Liver (tissue), 9 donors: ENCODE measurements around the gene BNC2. TPM values are rescaled to one million over a fixed set of nuclear protein-coding genes. Genes with fewer than 3 reads are reported as not detected.

Experiments
- DNase-seq: peaks from one replicate; pipeline ENCODE4 v3.0.0-alpha.2; 2017; ENCODE audit warnings: low spot score
- H3K27ac ChIP-seq, 2 donors: one replicate each; pipeline ENCODE4 v1.7.0; 2013; ENCODE audit warnings: inconsistent platforms in 2 of 2, low read length in 2 of 2, control low read depth in 1 of 2, low read depth in 1 of 2, mild to moderate bottlenecking in 1 of 2
- H3K27me3 ChIP-seq, 4 donors: one replicate each; pipeline versions ENCODE4 v1.6.1 to v1.7.0; 2013; ENCODE audit warnings: low read length in 3 of 4, inconsistent platforms in 1 of 4, mild to moderate bottlenecking in 1 of 4, moderate library complexity in 1 of 4; ENCODE audit not compliant: control insufficient read depth in 4 of 4, insufficient read depth in 4 of 4
- H3K36me3 ChIP-seq, 4 donors: one replicate each; pipeline versions ENCODE4 v1.6.1 to v1.7.0; 2013; ENCODE audit warnings: low read length in 3 of 4, mild to moderate bottlenecking in 3 of 4, low read depth in 1 of 4, moderate library complexity in 1 of 4; ENCODE audit not compliant: control insufficient read depth in 4 of 4, insufficient read depth in 3 of 4
- H3K4me1 ChIP-seq, 4 donors: one replicate each; pipeline versions ENCODE4 v1.6.1 to v1.7.0; 2013; ENCODE audit warnings: low read length in 3 of 4, mild to moderate bottlenecking in 3 of 4, moderate library complexity in 1 of 4; ENCODE audit not compliant: control insufficient read depth in 4 of 4, insufficient read depth in 4 of 4
- H3K4me3 ChIP-seq, 3 donors: one replicate each; pipeline versions ENCODE4 v1.6.1 to v1.7.0; 2013; ENCODE audit warnings: low read length in 3 of 3, control low read depth in 1 of 3, low read depth in 1 of 3, mild to moderate bottlenecking in 1 of 3
- H3K9ac ChIP-seq, 2 donors: one replicate each; pipeline ENCODE4 v1.7.0; 2013; ENCODE audit warnings: low read length in 2 of 2, mild to moderate bottlenecking in 2 of 2, moderate library complexity in 2 of 2, control low read depth in 1 of 2, low read depth in 1 of 2
- H3K9me3 ChIP-seq, 4 donors: one replicate each; pipeline versions ENCODE4 v1.6.1 to v1.7.0; 2013; ENCODE audit warnings: low read length in 3 of 4; ENCODE audit not compliant: control insufficient read depth in 4 of 4
- ATF3 ChIP-seq: IDR thresholded peaks from 2 replicates; pipeline ENCODE4 v1.6.1; 2016; ENCODE audit warnings: antibody characterized with exemption
- CTCF ChIP-seq: fragments of 150-350 bp; IDR thresholded peaks from 2 replicates; pipeline ENCODE4 v1.5.1; 2017; ENCODE audit warnings: improper control_type of control experiment, low read depth, low read length; ENCODE audit not compliant: missing input control
- EGR1 ChIP-seq, 2 donors: IDR thresholded peaks; 2 replicates each; pipeline ENCODE4 v1.6.1; 2016 to 2018; ENCODE audit warnings: antibody characterized with exemption in 2 of 2, low read depth in 2 of 2
- FOXA1 ChIP-seq: IDR thresholded peaks from 2 replicates; pipeline ENCODE4 v1.6.1; 2016; ENCODE audit warnings: antibody characterized with exemption
- FOXA2 ChIP-seq: IDR thresholded peaks from 2 replicates; pipeline ENCODE4 v1.6.1; 2016; ENCODE audit warnings: antibody characterized with exemption
- GABPA ChIP-seq, 2 donors: IDR thresholded peaks in 1 of 2; conservative IDR thresholded peaks in 1 of 2; 2 replicates each; pipeline ENCODE4 v1.6.1; 2016; ENCODE audit warnings: antibody characterized with exemption in 2 of 2, mild to moderate bottlenecking in 1 of 2, moderate library complexity in 1 of 2
- HNF4A ChIP-seq, 2 donors: conservative IDR thresholded peaks; 2 replicates each; pipeline ENCODE4 v1.6.1; 2016; ENCODE audit warnings: antibody characterized with exemption in 2 of 2, mild to moderate bottlenecking in 2 of 2
- HNF4G ChIP-seq: IDR thresholded peaks from 2 replicates; pipeline ENCODE4 v1.6.1; 2016; ENCODE audit warnings: antibody characterized with exemption
- MAX ChIP-seq: IDR thresholded peaks from 2 replicates; pipeline ENCODE4 v1.6.1; 2016; ENCODE audit warnings: antibody characterized with exemption
- NR2F2 ChIP-seq: IDR thresholded peaks from 2 replicates; pipeline ENCODE4 v1.6.1; 2016; ENCODE audit warnings: antibody characterized with exemption
- RAD21 ChIP-seq, 2 donors: IDR thresholded peaks; 2 replicates each; pipeline ENCODE4 v1.6.1; 2016; ENCODE audit warnings: antibody characterized with exemption in 2 of 2, mild to moderate bottlenecking in 2 of 2
- REST ChIP-seq: IDR thresholded peaks from 2 replicates; pipeline ENCODE4 v1.6.1; 2016; ENCODE audit warnings: antibody characterized with exemption, mild to moderate bottlenecking
- RXRA ChIP-seq, 2 donors: IDR thresholded peaks; 2 replicates each; pipeline ENCODE4 v1.6.1; 2017 to 2018; ENCODE audit warnings: antibody characterized with exemption in 2 of 2, mild to moderate bottlenecking in 1 of 2
- SP1 ChIP-seq: IDR thresholded peaks from 2 replicates; pipeline ENCODE4 v1.6.1; 2018; ENCODE audit warnings: antibody characterized with exemption, mild to moderate bottlenecking
- YY1 ChIP-seq: IDR thresholded peaks from 2 replicates; pipeline ENCODE4 v1.6.1; 2016; ENCODE audit warnings: antibody characterized with exemption, mild to moderate bottlenecking
- ZBTB33 ChIP-seq: IDR thresholded peaks from 2 replicates; pipeline ENCODE4 v1.6.1; 2016; ENCODE audit warnings: antibody characterized with exemption
- WGBS: extraction: QIAGEN DNeasy Blood & Tissue Kit; methylation state at CpG from one replicate; pipeline ENCODE4 v1.1.7; 2013; 5-methylcytosine and 5-hydroxymethylcytosine counted together
- polyA plus RNA-seq, 2 donors: library from polyadenylated mRNA; stranded (reverse) in 1 of 2; unstranded in 1 of 2; fragments of 200-250 nt in 1 of 2; fragments of >200 nt in 1 of 2; fragmentation: Nextera tagmentation in 1 of 2; extraction: Ambion mirVana in 1 of 2; gene quantifications; one replicate each; pipeline versions ENCODE4 v1.2.1 to v1.2.3, GENCODE V29; 2013 to 2015
- total RNA-seq, 2 donors: library from RNA; depleted of rRNA; stranded (reverse); fragments of >200 nt; gene quantifications; one replicate each; pipeline ENCODE4 v1.2.3, GENCODE V29; 2014
- donor health status: healthy.
- donor health status: healthy.
- donor health status: healthy.
- donor health status: healthy.
- donor health status: healthy.

The BNC2 gene
- total and polyA plus RNA-seq, 4 donors, result 0.07 to 0.67 (median 0.08) TPM

- Histone ChIP-seq H3K9ac (no peak overlapping the region), H3K4me3 (no peak overlapping the region), H3K27me3 (peaks cover 0 to 8% (median 0%) of the 10 kb centered on the region in 4 donors), H3K4me1 (no peaks in the 10 kb centered on the region), H3K9me3 (no peaks in the 10 kb centered on the region), H3K27ac (no peak overlapping the region), H3K36me3 (no peaks in the 10 kb centered on the region)
- WGBS, result 65% methylated on average over 2 of the region's 2 CpGs
- no peak for TF ChIP-seq EGR1 (IDR thresholded peaks at IDR 0.05; ENCODE audit: low read depth in 2 of 2)
- no peak for TF ChIP-seq RAD21 (IDR thresholded peaks at IDR 0.05)
- TF ChIP-seq HNF4A (conservative IDR thresholded peaks at IDR 0.05), result no peak
- no peak for TF ChIP-seq FOXA1
- TF ChIP-seq ZBTB33, result no peak
- no peak for TF ChIP-seq SP1
- no peak for TF ChIP-seq CTCF
- no peak for TF ChIP-seq REST
- no peak for TF ChIP-seq MAX
- TF ChIP-seq YY1, result no peak
- TF ChIP-seq NR2F2, result no peak
- TF ChIP-seq ATF3, result no peak
- no peak for TF ChIP-seq FOXA2
- TF ChIP-seq GABPA (IDR thresholded peaks at IDR 0.05 in 1 of 2, conservative IDR thresholded peaks at IDR 0.05 in 1 of 2), result no peak
- no peak for DNase-seq
These were observed 155.1 kb downstream of the BNC2 start for GRCh38 chr9:16715404-16715803.

GRCh38 chr9:16712787-16713186 lies 157.7 kb downstream of the BNC2 start:
- no peaks in the 10 kb centered on the region for H3K36me3 ChIP-seq
- 87% methylated on average over 4 of the region's 4 CpGs for WGBS
- peaks cover 0 to 7% (median 0%) of the 10 kb centered on the region in 4 donors for H3K27me3 ChIP-seq
- H3K4me1 ChIP-seq, result no peaks in the 10 kb centered on the region
- H3K9ac ChIP-seq, result no peak overlapping the region
- H3K9me3 ChIP-seq, result no peaks in the 10 kb centered on the region
- H3K27ac ChIP-seq, result no peak overlapping the region
- no peak for DNase-seq
- H3K4me3 ChIP-seq, result no peak overlapping the region
- TF ChIP-seq SP1 (no peak), HNF4G (no peak), CTCF (no peak), ATF3 (no peak), EGR1 (IDR thresholded peaks at IDR 0.05; ENCODE audit: low read depth in 2 of 2) (no peak), MAX (no peak), RXRA (IDR thresholded peaks at IDR 0.05) (no peak), GABPA (IDR thresholded peaks at IDR 0.05 in 1 of 2, conservative IDR thresholded peaks at IDR 0.05 in 1 of 2) (no peak), ZBTB33 (no peak)
